HL-60 (cell line): ENCODE measurements around the gene ZSWIM8.
A peak's percentile ranks its signal among the peaks of the same experiment; 100 is the strongest.

ENCODE experiments used
- DNase-seq, 2 experiments: peaks; one replicate each; pipeline ENCODE4 v3.0.0-alpha.2; 2010 to 2020; ENCODE audit warnings: low read depth in 1 of 2, low spot score in 1 of 2
- H3K27ac ChIP-seq: fragments of 250-450 bp; sonication (Bioruptor Pico); replicated peaks from 2 replicates; pipeline ENCODE4 v1.5.1; 2020; ENCODE audit warnings: mild to moderate bottlenecking, moderate library complexity
- H3K27me3 ChIP-seq: fragments of 250-450 bp; sonication (Bioruptor Pico); 2 replicates; pipeline ENCODE4 v1.5.1; 2021; ENCODE audit warnings: mild to moderate bottlenecking, moderate library complexity; ENCODE audit not compliant: insufficient read depth, poor library complexity, severe bottlenecking
- H3K4me3 ChIP-seq: replicated peaks from 2 replicates; pipeline ENCODE4 v1.5.1; 2011; ENCODE audit warnings: mild to moderate bottlenecking, control low read depth, low read length; ENCODE audit not compliant: insufficient read depth
- CTCF ChIP-seq: IDR thresholded peaks from one replicate; pipeline ENCODE4 v1.5.1; 2011; ENCODE audit warnings: low read length, control low read depth, inconsistent platforms; ENCODE audit not compliant: insufficient read depth
- GABPA ChIP-seq: IDR thresholded peaks from 2 replicates; pipeline ENCODE4 v1.6.1; 2012; ENCODE audit warnings: low read depth
- POLR2AphosphoS5 ChIP-seq: IDR thresholded peaks from 2 replicates; pipeline ENCODE4 v1.6.1; 2012; ENCODE audit warnings: low read depth
- REST ChIP-seq: IDR thresholded peaks from 2 replicates; pipeline ENCODE4 v1.6.1; 2012; ENCODE audit warnings: low read depth; ENCODE audit not compliant: insufficient replicate concordance
- SPI1 ChIP-seq: IDR thresholded peaks from 2 replicates; pipeline ENCODE4 v1.6.1; 2012; ENCODE audit warnings: low read depth, mild to moderate bottlenecking, borderline replicate concordance

ZSWIM8 gene

GRCh38 chr10:73814896-73815718 lies 29.7 kb downstream of the ZSWIM8 start:
- H3K4me3 ChIP-seq, result no peak overlapping the region
- TF ChIP-seq GABPA (no peak), POLR2AphosphoS5 (no peak)
- H3K27me3 ChIP-seq, result no peaks in the 10 kb centered on the region
- H3K27ac ChIP-seq, result peak overlapping the region; percentile 19; the same call in 1 of the 2 replicates
- DNase-seq, result no peak

- DNase-seq, result no peak
- peak overlapping the region; percentile 19; the same call in 1 of the 2 replicates for H3K27ac ChIP-seq
- no peak overlapping the region for H3K4me3 ChIP-seq
- no peaks in the 10 kb centered on the region for H3K27me3 ChIP-seq
- TF ChIP-seq POLR2AphosphoS5 (no peak), GABPA (no peak), CTCF (no peak), REST (no peak), SPI1 (no peak)
Measured at GRCh38 chr10:73815719-73816030, 30.3 kb downstream of the ZSWIM8 start.

- no peaks in the 10 kb centered on the region for H3K27me3 ChIP-seq
- H3K4me3 ChIP-seq, result no peak overlapping the region
- TF ChIP-seq REST (no peak), CTCF (no peak), POLR2AphosphoS5 (no peak)
- peak in 1 of 2 experiments; percentile 20 for DNase-seq
- peak overlapping the region; percentile 63 for H3K27ac ChIP-seq
Measured at GRCh38 chr10:73816917-73817729, 31.7 kb downstream of the ZSWIM8 start.

GRCh38 chr10:73817826-73818225 lies 32.4 kb downstream of the ZSWIM8 start:
- DNase-seq, result no peak
- H3K4me3 ChIP-seq, result no peak overlapping the region
- TF ChIP-seq POLR2AphosphoS5 (no peak), REST (no peak), SPI1 (no peak), CTCF (no peak), GABPA (no peak)
- H3K27ac ChIP-seq, result no peak overlapping the region
- no peaks in the 10 kb centered on the region for H3K27me3 ChIP-seq
